Measurements from ENCODE around the gene C17orf100.

DNA sequence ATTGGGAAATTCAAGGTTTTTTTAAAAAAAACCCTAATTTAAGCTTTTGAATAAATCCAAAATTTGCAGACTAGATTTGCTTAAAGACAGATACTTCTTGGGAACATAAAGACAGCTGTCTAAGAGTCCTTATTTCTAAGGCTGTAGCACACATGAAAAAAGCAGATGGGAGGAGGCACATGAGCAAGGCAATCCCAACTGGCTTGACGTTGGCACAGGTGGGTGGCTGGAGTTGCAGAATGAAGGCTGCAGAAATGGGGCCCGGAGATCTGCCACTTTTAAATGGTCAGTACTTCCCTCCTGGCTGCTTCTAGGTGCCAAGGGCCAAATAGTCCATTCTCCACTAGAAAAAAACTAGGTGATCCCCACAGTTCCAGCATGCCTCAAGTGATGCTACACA, 15.5 kb upstream of the C17orf100 start:
- TF ChIP-seq, protein P1, sequence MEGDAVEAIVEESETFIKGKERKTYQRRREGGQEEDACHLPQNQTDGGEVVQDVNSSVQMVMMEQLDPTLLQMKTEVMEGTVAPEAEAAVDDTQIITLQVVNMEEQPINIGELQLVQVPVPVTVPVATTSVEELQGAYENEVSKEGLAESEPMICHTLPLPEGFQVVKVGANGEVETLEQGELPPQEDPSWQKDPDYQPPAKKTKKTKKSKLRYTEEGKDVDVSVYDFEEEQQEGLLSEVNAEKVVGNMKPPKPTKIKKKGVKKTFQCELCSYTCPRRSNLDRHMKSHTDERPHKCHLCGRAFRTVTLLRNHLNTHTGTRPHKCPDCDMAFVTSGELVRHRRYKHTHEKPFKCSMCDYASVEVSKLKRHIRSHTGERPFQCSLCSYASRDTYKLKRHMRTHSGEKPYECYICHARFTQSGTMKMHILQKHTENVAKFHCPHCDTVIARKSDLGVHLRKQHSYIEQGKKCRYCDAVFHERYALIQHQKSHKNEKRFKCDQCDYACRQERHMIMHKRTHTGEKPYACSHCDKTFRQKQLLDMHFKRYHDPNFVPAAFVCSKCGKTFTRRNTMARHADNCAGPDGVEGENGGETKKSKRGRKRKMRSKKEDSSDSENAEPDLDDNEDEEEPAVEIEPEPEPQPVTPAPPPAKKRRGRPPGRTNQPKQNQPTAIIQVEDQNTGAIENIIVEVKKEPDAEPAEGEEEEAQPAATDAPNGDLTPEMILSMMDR (optimal IDR thresholded peaks at IDR 0.05 in 1 of 3, IDR thresholded peaks at IDR 0.05 in 1 of 3, conservative IDR thresholded peaks at IDR 0.05 in 1 of 3; ENCODE audit: extremely low read depth in 1 of 3, insufficient read depth in 2 of 3, low read length in 3 of 3) = no peak
- TF ChIP-seq EZH2 (IDR thresholded peaks at IDR 0.05; ENCODE audit: low read length) = no peak

All from keratinocyte (primary cell).